GM13976 (cell line): ENCODE results near the gene SLC1A7.

Experiments
- DNase-seq: peaks from one replicate; pipeline ENCODE4 v3.0.0; 2012; ENCODE audit warnings: low spot score
- CTCF ChIP-seq: IDR thresholded peaks from 2 replicates; pipeline ENCODE4 v1.5.1; 2012; ENCODE audit warnings: borderline replicate concordance, mild to moderate bottlenecking; ENCODE audit not compliant: insufficient read depth; ENCODE audit errors: extremely low read depth, missing control alignments, control extremely low read depth
- in situ Hi-C: fragments of 300-500 bp; cut with MboI; formaldehyde crosslinking; loops from one replicate; pipeline ENCODE4 v1.12.0; 2022; ENCODE audit warnings: low sequenced_read_pairs, mixed read lengths, inconsistent platforms; ENCODE audit not compliant: unreplicated experiment

The SLC1A7 gene

DNA sequence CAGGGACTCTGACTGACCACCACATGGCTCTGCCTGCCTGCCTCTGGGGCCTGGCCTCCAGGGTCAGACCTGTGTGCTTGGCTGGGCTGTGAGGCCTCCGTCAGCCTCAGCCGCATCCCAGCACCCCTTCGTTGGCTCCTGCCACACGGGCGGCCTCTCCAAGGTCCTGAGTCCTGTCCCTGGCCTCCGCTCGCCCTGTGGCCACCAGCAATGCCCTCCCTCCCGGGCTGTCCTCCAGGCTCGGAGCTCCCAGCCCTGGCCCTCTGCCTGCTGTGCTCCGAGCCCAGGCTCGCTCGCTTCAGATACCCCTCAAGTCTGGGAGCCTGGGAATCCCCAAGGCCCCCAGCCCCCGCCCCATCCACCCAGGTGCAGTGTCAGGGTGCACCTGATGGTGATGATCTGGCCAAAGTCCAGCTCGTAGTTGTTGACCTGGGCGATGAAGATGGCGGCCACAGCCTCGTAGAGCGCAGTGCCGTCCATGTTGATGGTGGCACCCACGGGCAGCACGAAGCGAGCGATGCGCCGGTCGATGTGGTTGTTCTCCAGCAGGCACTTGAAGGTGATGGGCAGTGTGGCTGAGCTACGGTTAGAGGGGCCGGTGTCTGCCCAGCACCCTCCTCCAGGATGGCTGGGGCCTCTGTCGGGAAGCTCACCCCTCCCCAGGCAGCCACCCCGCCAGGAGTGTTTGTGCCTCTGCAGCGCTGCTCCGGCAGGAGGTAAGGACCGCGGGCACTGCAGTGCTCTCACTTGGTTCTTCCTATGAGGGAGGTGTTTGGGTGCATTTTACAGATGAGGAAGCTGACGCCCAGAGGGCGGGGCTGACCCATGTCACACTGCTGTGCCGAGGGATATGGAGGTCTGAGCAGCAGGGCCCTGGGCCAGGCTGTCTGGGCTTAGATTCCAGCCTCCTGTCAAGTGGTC, 52.0 kb downstream of the SLC1A7 start:
- in situ Hi-C loops: no loop called here
- no peak for DNase-seq
- TF ChIP-seq CTCF: no peak

- no peak for DNase-seq
- no peak for TF ChIP-seq CTCF
- in situ Hi-C loops: no loop called here
These were observed 52.8 kb downstream of the SLC1A7 start for GRCh38 chr1:53089478-53090226.

DNA sequence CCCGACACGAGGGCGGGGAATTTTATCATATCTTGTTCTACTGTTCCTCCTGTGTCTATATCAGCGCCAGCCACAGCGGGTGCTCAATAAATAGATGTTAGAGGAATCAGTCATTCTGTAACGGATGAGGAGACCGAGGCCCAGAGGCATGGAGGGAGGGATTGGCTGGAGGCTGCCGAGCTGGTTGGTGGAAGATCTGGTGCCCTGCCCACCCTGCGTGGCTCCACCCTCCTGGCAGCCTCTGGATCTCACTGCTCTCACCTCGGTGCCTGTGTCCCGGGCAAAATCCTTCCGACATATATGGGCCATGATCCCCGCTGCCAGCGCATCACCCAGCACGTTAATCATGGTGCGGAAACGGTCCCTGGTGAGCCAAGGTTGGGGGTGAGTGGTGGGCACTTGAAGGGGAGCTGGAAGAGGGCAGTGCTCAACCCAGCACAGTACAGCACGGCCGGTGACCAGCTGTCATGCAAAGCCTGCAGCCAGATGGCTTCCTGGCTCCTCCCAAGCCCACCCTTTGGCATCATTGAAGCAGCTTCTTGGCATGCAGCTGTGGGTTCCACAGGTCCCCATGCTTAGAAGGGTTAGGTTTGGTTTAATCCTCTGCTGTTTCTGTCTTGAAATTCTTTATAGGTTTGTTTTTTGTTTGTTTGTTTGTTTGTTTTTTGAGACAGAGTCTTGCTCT, 53.7 kb downstream of the SLC1A7 start:
- in situ Hi-C loops: no loop called here
- DNase-seq: no peak
- TF ChIP-seq CTCF: no peak

- in situ Hi-C loops: no loop called here
- TF ChIP-seq CTCF: no peak
- no peak for DNase-seq
These were observed 54.8 kb downstream of the SLC1A7 start for GRCh38 chr1:53087332-53088285.

GRCh38 chr1:53086491-53087070, 55.9 kb downstream of the SLC1A7 start:
- in situ Hi-C loops: no loop called here
- TF ChIP-seq CTCF: no peak
- DNase-seq: no peak
